Hematopoietic multipotent progenitor cell treated with erythropoietin and hydrocortisone succinate and interleukin-3 and kit ligand, for 15 days (in vitro differentiated cells): ENCODE measurements around the gene WDR48.

Experiments used
- DNase-seq: peaks from one replicate; pipeline ENCODE4 v3.0.0-alpha.2; 2015; ENCODE audit warnings: low spot score

WDR48 gene

DNA sequence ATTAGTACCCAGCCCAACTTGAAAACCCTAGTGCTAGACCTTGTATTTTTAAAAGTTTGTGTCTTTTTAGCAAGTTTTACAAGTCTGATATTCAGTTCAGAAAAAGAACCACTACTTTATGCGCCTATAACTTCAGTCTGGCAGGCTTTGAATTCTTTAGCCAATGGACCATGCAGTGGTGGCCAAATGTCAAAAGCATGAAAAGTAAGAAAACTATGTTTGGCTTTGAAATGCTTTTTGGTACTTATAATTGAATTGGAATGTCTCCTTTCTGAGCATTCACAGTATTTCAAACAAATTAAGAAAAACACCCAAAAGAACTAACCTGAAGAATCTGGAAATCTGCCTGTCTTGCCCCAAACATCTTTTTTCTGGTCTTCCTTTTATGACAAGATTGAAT, 12.8 kb downstream of the WDR48 start:
- DNase-seq, result no peak

DNA sequence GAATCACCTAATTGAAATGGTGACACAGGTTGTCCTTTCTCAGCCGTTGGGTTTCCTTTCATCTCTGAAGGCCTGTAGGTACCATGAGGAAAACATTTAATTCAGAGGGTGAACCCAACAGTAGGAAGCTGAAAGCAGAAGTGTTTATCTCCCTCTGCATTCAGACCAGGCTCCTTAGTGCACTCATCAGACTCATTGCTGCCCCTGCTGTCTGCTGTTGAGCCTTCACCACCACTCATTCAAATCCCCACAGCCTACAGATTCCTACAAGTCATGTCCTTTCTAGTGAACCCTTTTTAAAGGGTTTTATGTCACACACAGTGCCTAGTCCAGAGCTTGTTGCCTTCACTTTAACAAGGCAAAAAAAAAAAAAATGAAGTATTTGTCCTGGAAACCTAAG, 13.4 kb downstream of the WDR48 start:
- peak; percentile 50 for DNase-seq

DNA sequence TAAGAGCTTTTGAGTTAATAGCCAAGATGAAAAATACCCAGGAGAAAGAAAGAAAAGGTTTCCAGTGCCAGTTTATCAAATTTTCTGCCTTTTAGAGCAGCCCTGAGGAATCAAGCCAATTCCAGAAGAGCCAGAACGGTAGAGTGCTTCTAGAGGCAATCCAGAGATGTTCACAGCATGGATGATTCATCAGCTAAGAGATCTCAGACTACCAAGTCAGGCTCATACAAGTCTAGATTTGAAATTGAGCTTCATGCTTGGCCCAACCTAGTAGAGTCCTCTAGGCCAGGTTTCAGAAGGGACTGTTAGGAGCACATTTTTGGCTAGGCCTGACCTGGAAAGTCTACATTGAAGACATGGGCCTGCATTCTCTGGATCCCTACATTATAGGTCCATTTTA, 15.5 kb downstream of the WDR48 start:
- no peak for DNase-seq

DNA sequence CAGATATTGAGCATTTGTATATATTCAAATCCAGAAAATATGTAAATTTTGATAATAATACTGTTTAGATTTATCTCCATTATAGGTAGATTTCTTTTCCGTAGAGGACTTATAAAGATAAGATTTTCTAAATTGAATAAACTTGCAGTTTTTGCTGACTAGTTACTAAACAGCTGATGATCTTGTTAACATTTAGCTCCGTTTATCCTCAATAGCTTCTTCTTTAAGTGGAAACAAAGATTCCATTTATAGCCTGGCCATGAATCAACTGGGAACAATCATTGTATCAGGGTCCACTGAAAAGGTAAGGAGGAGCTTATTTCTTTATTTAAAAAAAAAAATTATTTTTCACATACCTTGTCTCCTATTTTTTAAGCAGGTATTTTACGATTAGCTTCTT, 16.7 kb downstream of the WDR48 start:
- DNase-seq, result no peak

DNA sequence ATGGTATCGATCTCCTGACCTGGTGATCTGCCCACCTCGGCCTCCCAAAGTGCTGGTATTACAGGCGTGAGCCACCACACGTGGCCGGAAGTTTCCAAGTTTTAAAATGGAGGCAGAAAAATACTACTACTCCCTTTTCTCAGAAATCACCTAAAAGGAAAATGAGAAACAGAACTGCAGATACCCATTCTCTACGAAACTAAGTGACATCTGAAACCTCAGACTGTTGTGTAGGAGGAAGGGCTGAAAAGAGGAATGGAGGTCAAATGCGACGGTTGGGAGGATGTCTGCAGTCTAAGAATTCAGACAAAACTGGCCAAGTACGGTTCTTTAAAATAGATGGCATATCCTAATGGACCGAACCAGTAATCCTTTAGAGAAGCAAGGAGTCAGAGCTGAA, 24.1 kb downstream of the WDR48 start:
- DNase-seq, result no peak

DNA sequence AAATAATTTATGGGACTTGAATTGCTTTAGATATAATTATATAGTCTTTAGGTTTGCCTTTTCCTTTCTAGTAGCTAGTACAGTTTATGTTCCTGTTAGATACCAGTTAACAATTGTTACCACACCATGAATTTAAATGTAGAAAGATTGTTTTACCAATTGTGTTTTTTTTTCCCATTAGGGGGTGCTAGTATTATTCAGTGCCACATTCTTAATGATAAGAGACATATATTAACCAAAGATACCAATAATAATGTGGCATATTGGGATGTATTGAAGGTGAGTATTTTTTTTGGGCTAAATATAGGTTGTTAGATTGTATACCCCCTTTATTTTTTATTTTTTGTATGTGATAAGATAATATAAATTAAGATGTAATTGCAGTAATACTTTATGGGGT, 27.7 kb downstream of the WDR48 start:
- no peak for DNase-seq

DNA sequence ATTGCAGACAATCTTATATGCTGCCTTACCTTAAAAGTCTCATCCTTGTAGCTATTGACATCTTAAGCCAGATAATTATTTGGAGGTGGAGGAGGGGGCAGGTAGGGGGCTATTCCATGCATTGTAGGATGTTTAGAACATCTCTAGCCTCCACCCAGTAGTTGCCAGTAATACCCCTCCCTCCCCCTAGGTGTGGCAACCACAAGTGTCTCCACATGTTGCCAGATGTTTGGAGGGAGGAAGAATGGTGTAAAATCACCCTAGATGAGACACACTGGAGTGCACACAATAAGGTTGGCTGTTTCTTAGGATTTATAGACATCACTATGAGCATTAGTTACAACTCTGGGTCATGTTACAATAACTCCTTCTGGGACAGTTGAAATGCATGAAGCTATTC, 28.2 kb downstream of the WDR48 start:
- no peak for DNase-seq

DNA sequence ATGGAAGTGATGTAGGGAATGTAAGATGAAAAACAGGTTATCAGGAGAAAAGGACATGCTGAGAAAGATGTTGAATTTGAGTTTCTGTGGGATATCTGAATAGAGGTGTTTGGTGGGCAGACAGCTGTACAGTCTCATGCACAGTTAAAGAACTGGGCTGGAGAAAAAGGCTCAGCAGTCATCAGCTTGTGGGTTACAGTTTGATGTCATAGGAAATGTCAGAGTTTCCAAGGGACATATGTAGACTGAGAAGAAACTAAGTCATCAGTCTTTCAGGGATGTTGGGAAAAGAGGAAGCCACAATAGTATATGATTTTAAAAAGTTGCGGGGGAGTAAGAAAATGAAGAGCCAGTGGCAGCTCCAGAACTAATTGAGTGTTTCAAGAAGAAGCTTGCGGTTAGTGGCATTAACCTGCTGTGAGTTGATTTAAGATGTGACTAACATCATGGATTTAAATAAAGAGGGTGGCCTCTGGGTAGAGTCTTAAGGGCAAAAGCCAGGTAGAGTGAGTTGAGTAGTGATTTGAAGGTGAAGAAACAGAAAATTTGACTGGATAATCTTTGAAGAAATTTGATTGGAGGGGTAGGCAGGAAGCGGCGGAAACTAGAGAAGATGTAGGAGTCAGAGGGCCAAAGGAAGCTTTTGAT, 31.0 kb downstream of the WDR48 start:
- no peak for DNase-seq

DNA sequence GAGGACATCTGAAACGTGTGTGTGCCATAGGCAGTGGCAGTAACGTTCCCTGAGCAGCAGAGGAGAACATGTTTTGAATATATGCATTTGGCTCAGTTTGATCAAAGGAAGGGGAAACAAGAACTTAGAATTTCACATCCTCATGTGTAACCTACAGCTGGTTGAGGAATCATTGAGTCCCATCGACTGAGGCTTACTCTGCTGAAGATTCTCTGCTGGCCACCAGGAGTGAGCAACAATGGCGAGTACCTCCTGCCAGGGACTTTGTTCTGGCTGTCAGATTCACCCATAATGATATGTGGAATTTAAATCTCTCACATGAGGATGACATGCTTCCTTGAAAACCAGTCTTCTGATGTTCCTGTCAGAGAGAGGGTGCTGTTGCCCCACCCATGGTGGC, 34.3 kb downstream of the WDR48 start:
- no peak for DNase-seq

DNA sequence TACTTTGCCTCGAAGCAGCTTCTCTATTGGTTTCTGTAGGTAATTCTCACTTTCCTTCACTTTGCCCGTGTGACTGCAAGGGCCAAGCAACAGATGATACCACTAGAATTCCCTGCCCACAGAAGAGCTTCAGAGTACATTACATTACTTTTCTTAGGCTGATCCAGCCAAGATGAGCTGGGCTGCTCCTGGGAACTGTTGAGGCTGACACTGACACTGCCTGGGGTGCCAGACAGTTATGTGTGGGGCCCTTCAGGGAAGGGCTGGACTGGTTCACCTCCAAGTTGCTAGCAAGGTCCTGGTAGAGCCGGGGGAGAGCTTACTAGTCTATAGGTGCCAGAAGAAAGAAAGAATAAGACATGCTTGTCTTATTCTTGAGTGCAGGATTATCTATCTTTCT, 36.6 kb downstream of the WDR48 start:
- no peak for DNase-seq

DNA sequence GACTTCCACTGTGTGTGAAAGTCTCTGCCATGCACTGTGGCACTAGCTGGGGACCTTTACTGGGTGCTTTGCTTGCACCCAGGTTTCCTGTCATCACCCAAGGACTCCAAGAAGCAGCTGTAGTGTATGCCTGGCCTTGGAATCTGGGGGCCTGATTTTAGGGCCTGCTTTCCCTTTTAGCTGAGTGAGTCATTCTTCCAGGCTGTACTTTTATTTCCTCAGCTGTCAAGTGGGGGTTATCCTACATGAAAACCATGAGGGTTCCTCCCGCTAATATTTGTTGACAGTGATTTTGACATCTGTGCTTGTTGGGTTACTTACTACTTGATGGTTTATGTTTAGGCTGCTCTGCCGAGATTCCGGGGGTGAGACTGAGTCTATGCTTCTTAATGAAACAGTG, 37.1 kb downstream of the WDR48 start:
- no peak for DNase-seq

DNA sequence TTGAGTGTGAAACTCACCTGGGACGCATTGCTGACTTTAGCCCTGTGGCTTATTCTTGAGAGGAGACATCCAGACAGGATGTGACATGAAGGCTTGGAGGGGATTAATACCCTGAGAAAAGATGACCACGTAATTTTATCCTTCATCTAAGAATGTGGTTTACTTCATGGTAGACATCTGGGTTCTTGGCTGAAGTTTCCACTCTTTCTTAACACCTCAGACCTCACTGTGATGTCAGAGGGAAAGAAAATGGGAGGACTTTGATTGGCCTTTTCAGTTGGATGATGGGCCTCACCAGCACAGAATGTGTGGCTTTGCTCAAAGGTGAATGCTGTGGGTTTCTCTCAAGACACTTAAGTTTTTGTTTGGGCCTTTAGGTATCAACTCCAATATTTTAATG, 39.1 kb downstream of the WDR48 start:
- no peak for DNase-seq

DNA sequence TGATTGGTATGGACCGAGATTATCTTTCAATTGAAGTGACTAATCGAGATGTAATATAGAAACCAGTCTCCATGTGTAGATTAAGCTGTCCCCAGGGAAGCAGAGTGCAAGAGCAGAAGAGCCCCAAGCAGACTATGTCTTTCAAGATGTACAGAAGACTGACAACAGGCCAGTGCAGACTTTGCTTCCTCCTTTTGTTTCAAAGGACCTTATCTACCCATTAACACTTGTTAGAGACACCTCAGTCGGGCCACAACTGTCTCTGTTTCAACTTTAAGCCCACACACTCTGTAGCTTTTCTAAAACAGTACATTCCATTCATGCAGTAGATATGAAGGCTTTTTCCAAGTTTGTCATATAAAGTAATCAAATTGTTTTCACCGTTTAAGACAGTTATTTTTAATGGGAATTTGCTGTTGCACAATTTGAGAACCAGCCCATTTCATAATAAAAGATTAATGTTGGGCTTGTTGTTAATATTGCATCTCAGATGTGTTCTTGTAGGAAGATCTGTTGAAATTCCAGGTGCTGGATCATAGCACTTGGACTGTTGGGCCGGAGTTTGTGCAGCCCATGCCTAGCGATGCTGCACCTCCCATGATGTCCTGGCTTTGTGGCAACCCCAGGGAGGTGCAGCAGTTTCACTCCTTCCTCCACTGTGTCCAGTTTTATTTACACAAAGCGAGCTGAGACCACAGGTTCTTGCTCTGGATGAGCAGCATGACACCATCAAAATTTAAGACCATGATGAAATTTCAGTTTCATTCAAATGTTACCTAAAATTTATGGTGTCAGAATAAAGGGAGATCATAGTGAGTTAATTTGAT, 43.2 kb downstream of the WDR48 start:
- DNase-seq, result no peak

DNA sequence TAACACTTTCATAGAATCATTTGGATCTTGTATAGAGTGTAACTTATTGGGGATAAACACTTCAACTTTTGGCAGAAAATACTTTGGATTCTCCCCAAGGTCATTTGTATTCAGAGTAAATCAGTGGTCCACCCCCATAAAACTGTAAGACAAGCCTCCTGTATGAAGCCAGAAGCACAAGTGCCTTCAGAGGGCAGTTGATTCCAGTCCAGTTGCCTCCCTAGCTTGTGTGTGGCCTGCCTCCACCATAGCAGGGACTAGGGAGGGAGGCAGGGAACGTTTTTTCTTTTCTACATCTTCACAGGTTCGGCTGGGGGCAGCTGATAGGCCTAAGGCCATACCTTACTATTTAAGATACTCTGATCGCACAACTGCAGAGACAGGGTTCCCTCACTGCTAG, 44.0 kb downstream of the WDR48 start:
- DNase-seq, result no peak

DNA sequence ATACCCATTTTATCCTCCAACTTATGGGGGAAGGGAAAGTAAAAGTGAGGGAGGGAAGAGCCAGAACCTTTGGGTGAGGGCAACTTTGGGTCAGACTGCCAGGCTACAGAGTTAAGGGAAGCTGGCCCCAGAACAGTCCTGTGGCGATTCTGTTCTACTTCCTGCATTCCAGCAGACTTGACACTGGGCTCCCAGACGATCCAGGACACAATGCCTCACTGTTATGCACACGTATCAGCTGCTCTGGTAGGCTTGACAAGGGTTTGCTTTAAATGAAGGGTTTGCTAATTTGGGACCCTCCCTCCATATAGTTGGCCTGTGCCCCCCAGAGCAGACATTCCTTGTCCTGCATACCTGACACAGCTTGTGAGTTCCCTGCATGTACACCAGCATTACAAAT, 45.0 kb downstream of the WDR48 start:
- no peak for DNase-seq

DNA sequence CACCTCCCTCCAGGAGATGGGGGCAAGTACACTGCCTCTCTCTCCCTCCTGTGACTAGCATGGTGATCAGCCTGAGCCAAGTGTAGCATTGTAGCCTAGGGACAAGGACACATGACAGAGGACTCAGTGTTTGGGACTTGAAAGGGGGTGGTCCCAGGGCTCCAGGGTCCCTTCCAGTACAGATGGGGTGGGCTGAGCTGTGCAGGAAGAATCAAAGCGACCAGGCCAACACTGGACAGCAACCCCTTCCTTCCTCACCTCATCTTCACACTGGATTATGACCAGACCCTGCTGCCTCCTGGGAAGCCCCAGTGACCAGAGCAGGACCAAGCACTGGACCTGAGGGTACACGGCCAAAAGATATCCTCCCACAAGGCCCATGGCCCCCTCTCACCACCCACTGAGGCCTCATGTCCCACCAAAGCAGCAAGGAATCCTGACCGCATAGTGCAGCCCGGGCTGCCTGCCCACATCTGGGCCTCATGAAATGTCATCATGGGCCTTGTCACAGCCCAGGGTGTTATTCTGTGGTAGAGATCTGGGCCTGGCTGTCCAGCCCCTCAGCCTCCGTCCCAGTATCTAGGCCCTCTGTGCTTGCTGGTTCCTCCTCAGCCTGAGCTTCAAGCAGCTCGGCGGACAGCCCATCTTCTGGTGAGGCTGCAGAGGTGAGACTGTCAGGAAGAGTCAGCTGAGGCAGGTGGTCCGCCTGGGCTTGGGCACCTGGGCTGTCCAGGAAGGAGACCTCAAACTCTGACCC, 46.1 kb downstream of the WDR48 start:
- no peak for DNase-seq

DNA sequence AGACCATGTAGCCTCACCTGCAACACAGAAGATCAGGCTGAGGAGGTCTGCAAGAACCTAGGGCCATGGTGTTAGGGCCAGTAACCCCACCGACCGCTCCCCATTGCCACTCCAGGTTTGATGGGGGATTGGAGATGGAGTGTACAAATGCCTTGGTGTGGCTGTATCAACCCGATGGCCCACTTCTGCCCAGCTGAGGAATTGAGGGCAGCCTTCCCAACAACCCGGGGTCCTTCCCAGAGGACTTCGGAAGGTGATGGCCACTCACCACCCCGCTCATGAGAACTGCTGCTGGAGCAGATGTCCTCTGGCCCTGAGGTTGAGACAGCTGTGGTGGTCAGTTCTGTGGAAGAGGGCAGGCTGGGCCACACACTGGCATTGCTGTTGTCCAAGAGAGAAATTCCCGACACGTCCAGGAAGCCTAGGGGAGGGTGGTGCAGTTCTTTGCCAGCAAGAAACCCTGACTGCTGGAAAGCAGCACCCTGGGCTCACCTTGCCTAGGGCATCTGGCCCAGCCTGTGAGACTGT, 46.7 kb downstream of the WDR48 start:
- DNase-seq, result no peak

DNA sequence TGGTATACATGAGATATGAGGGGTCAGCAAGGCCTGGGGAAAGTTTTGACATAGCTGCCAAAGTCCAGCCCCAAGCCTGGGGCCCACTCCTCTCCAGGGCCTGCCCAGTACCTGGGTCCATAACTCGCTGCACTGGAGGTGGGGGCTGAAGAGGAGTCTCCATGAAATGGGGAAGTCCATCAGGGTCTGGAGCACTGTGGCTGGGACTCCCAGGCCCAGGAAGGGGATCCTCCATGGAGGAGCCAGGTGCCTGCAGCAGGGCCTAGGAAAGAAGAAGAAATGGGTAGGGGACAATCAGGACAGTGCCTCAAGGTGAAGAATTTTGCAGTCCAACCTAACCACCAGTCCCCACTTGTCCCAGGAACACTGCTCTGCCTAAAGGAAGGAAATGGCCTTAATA, 47.4 kb downstream of the WDR48 start:
- no peak for DNase-seq

DNA sequence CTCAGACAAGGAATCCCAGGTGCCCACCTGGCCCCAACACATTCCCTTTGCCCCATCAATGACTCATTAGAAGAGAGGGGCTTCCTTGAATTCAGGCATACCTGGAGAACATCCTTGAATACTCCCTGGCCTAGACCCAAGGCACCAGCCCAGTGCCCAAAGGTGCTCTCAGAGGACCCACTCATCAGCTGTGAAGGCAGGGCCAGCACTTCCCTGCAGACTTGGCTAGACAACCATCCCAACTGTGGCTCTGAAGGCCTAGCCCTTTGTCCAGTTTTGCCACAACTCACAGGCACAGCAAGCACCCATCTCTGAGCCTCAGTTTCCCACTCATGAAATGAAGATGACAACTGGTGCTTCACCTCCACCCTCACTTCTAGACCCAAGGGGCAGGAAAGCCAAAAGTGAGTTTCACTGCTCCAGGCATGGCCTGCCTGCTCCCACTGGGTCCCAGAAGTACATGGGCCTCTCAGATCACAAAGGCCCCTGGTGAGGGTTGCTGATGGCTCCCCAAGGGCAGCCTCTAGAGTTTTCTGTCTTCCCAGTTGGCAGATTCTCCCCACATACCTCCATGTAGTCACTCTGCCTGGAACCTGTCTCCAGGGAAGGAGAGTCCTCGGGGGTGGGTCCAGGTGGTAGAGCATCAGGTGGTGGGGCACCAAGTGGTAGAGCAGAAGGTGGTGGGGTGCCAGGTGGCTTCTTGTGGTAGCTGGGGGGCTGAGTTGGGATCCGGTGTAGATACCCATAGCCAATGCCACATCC, 48.1 kb downstream of the WDR48 start:
- no peak for DNase-seq

DNA sequence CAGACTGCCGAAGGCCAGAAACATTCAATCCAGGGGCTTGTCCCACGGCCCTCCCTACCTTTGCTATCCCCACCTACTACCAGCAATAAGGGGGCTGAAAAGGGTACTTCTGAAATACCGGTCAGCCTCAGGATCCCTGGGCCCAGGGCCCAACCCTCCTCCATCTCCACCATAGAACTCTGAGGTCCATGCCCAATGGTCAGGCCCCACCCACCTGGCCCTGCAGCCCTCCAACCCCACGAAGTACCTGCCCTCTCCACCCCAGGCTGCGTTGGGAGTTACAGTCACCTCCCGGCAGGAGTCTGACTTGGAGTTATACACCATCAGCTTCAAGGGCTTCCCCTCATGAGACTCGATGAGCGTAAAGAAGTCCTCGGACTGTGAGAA, 48.7 kb downstream of the WDR48 start:
- no peak for DNase-seq

DNA sequence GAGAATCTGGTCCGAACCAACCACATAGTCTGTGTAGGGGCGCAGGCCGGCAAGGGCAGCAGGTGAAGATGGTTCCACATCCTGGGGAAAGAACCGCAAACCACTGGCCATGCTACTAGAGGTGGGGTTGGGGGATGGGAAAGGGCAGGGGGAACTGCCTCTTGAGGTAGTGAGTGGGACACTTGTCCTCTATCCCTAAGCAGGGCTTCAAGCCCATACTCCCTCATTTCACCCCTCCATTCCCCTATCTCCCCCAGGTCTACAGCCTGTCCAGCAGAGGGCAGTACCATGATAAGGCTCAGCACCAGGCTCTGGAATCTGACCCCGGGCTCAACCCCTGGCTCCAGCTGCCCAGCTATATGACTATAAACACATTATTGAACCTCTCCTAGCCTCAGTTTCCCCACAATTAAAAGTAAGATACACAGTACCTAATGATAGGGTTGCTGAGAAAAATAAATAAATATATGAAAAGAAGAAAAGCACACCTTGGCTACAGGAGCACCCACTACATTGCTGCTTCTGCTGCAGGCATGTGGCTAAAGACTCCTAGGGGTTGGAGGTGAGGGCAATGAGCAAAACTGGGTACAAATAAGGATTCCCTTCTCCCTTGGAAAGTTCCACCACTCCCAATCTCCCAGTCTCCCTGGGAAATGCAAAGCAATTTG, 49.3 kb downstream of the WDR48 start:
- DNase-seq, result peak; percentile 56
